ENCODE measurements around the gene RCHY1. TPM values are rescaled to one million over a fixed set of nuclear protein-coding genes. Genes with fewer than 3 reads are reported as not detected.

RCHY1 gene
- total RNA-seq, 1 donor from 2014 or later: 33.4 TPM

DNA sequence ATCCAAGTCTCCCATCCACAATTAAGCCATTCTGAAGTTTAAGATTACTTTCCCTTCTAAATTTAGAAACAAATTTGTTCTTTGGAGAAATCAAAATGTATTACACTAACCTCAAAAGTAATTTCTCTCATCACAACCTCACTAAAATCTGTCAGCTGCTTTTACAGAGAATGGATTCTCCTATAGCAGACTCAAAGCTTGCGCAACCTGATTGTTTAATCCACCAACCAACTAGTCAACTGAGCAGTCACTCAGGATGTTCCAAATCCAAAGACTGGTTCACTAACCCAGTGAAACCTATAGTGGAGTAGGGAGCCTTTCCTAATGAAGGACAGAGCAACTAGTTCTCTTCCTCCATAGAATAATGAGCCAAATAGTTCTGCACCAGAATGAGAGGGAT lies 44.3 kb downstream of the RCHY1 start:
- Histone ChIP-seq H3K36me3 (no peaks in the 10 kb centered on the region), H3K4me3 (no peak overlapping the region), H3K4me2 (no peak overlapping the region), H3K27me3 (no peaks in the 10 kb centered on the region), H2AFZ (replicated peaks) (no peak overlapping the region), H3F3A (ENCODE audit: low read depth) (no peaks in the 10 kb centered on the region), H3K9me3 (ENCODE audit: low read depth) (no peaks in the 10 kb centered on the region), H3K79me2 (ENCODE audit: low read depth) (no peaks in the 10 kb centered on the region), H3K9ac (no peak overlapping the region), H3K27ac (no peak overlapping the region), H4K20me1 (ENCODE audit: low read depth) (no peaks in the 10 kb centered on the region), H3K4me1 (no peaks in the 10 kb centered on the region)
- Mint-ChIP-seq H3K27ac (no peak overlapping the region), H3K27me3 (ENCODE audit: insufficient read depth, low read depth) (no peaks in the 10 kb centered on the region), H3K9me3 (no peaks in the 10 kb centered on the region), H3K4me3 (no peak overlapping the region), H3K36me3 (peaks cover 2% of the 10 kb centered on the region), H3K4me1 (no peaks in the 10 kb centered on the region)
- TF ChIP-seq CTCF (IDR thresholded peaks at IDR 0.05): no peak
- no peak for TF ChIP-seq EZH2 (IDR thresholded peaks at IDR 0.05)
- TF ChIP-seq EZH2phosphoT487 (IDR thresholded peaks at IDR 0.05): no peak
- DNase-seq (ENCODE audit: low spot score): no peak

DNA sequence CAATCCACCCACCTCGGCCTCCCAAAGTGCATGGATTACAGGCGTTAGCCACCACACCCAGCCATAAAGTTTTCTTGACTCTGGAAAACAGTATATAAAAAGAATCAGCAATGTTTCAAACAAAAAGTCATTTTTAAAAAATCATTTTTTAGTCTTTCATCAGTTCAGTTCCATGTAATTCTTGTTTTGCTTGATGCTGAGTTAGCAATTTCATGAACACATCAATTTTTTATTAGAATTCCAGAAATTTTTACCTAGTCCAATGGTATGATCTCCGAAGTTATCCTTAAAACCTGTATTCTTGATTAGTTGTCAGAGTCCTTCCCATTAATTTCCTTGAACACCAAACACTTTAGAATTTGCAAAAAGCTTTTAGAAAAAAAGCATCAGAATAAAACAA lies 56.8 kb downstream of the RCHY1 start:
- no peak overlapping the region for H3K27ac Mint-ChIP-seq
- no peaks in the 10 kb centered on the region for H3K36me3 Mint-ChIP-seq
- H3F3A ChIP-seq (ENCODE audit: low read depth): no peaks in the 10 kb centered on the region
- no peaks in the 10 kb centered on the region for H3K27me3 ChIP-seq
- H3K4me3 ChIP-seq: no peak overlapping the region
- DNase-seq (ENCODE audit: low spot score): no peak
- H3K9me3 ChIP-seq (ENCODE audit: low read depth): no peaks in the 10 kb centered on the region
- H3K4me3 Mint-ChIP-seq: no peak overlapping the region
- peaks cover 3% of the 10 kb centered on the region for H3K9me3 Mint-ChIP-seq
- no peak overlapping the region for H2AFZ ChIP-seq (replicated peaks)
- H3K36me3 ChIP-seq: no peaks in the 10 kb centered on the region
- H3K27me3 Mint-ChIP-seq (ENCODE audit: insufficient read depth, low read depth): peaks cover 3% of the 10 kb centered on the region
- no peak overlapping the region for H3K27ac ChIP-seq
- no peak overlapping the region for H3K9ac ChIP-seq
- TF ChIP-seq CTCF (IDR thresholded peaks at IDR 0.05): no peak
- no peaks in the 10 kb centered on the region for H4K20me1 ChIP-seq (ENCODE audit: low read depth)
- peaks cover 6% of the 10 kb centered on the region for H3K4me1 Mint-ChIP-seq
- no peaks in the 10 kb centered on the region for H3K79me2 ChIP-seq (ENCODE audit: low read depth)
- H3K4me1 ChIP-seq: no peaks in the 10 kb centered on the region
- H3K4me2 ChIP-seq: no peak overlapping the region

DNA sequence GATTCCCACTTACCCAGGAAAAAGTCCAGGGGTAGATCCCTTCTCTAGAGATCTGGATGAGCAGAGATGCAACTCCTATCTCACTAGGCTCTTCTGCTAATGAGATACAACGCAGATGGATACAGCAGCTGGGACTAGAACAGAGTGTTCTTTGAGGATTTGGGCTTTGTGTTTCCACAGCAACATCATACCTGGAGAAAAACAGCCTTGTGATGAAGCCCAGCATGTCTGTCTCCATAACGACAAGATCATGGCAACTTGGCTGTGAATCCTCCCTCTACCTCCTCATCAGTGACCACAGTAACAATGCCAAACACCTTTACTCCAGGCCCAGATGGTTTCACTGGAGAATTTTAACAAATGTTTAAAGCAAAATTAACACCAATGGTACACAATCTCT lies 80.1 kb downstream of the RCHY1 start:
- Histone ChIP-seq H3K36me3 (no peaks in the 10 kb centered on the region), H3K9me3 (ENCODE audit: low read depth) (no peaks in the 10 kb centered on the region), H3K27ac (no peak overlapping the region), H3K27me3 (no peaks in the 10 kb centered on the region), H3K4me1 (no peaks in the 10 kb centered on the region), H2AFZ (replicated peaks) (no peak overlapping the region), H3F3A (ENCODE audit: low read depth) (no peaks in the 10 kb centered on the region), H3K4me2 (no peak overlapping the region), H3K79me2 (ENCODE audit: low read depth) (no peaks in the 10 kb centered on the region), H3K9ac (no peak overlapping the region), H3K4me3 (no peak overlapping the region), H4K20me1 (ENCODE audit: low read depth) (no peaks in the 10 kb centered on the region)
- no peak for DNase-seq (ENCODE audit: low spot score)
- Mint-ChIP-seq H3K4me1 (peaks cover 15% of the 10 kb centered on the region), H3K27me3 (ENCODE audit: insufficient read depth, low read depth) (peaks cover 3% of the 10 kb centered on the region), H3K27ac (no peak overlapping the region), H3K4me3 (no peak overlapping the region), H3K36me3 (no peaks in the 10 kb centered on the region), H3K9me3 (peaks cover 18% of the 10 kb centered on the region)
- TF ChIP-seq EZH2phosphoT487 (IDR thresholded peaks at IDR 0.05) (no peak), CTCF (IDR thresholded peaks at IDR 0.05) (no peak), EZH2 (IDR thresholded peaks at IDR 0.05) (no peak)

GRCh38 chr4:75432683-75433082 lies 81.5 kb downstream of the RCHY1 start:
- DNase-seq (ENCODE audit: low spot score): peak; percentile 31
- no peaks in the 10 kb centered on the region for H3K9me3 ChIP-seq (ENCODE audit: low read depth)
- no peak overlapping the region for H3K4me2 ChIP-seq
- no peak for TF ChIP-seq EZH2phosphoT487 (IDR thresholded peaks at IDR 0.05)
- peak; percentile 48 for TF ChIP-seq CTCF (IDR thresholded peaks at IDR 0.05)
- Mint-ChIP-seq H3K36me3 (no peaks in the 10 kb centered on the region), H3K4me1 (peaks cover 15% of the 10 kb centered on the region), H3K9me3 (peaks cover 16% of the 10 kb centered on the region), H3K27ac (no peak overlapping the region), H3K27me3 (ENCODE audit: insufficient read depth, low read depth) (peaks cover 2% of the 10 kb centered on the region), H3K4me3 (no peak overlapping the region)
- no peaks in the 10 kb centered on the region for H3K36me3 ChIP-seq
- no peaks in the 10 kb centered on the region for H4K20me1 ChIP-seq (ENCODE audit: low read depth)
- no peak overlapping the region for H3K9ac ChIP-seq
- H3K4me3 ChIP-seq: no peak overlapping the region
- no peak overlapping the region for H2AFZ ChIP-seq (replicated peaks)
- H3K79me2 ChIP-seq (ENCODE audit: low read depth): no peaks in the 10 kb centered on the region
- H3K27ac ChIP-seq: no peak overlapping the region
- H3F3A ChIP-seq (ENCODE audit: low read depth): no peaks in the 10 kb centered on the region
- no peaks in the 10 kb centered on the region for H3K27me3 ChIP-seq
- no peaks in the 10 kb centered on the region for H3K4me1 ChIP-seq

Data from neural progenitor cell (in vitro differentiated cells).